GM18511 (cell line): ENCODE measurements around the gene LKAAEAR1.

ENCODE experiments used
- ATAC-seq: cut with Tn5 transposase; IDR thresholded peaks from one replicate; pipeline ENCODE4 v1.9.1; 2021; ENCODE audit warnings: mild to moderate bottlenecking, moderate library complexity; ENCODE audit not compliant: unreplicated experiment

LKAAEAR1 gene

DNA sequence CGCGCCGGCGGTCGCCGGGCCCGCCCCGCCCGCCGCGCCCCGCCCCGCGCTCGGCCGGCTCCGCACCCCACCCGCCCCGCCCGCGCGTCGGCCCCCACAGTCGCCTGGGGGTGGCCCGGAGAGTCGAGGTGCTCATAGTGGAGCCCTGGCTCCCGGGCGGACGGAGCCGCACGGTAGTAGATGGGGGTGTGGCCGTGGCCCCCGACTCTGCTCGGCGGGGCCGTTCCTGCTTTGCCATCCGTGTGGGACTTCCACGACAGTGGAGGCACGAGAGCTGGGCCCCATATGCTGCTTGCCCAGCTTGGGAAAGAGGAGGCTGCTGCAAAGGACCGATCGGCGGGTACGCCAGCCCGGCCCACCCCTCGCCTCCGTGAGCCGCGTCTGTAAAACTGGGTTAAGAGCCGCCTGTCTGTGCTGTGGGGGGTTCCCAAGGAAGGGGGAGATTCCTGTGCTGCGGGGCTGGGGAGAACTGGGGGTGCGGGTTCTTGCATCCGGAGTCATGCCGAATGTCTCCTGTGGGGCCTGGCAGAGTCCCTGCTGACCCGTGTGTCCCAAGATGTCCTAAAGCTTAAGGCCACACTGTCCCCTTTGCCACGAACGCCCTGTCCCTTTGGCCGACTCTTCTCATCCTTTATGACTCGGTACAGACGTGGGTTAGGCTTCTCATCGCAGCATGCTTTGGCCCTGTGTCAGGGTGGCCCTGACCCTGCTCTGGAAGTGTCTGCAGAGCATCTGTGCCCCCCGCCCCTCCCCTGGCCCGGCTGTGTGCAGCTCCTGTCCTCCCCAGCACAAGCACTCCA, 4.0 kb downstream of the LKAAEAR1 start, which contains the start of gene OPRL1:
TSS of gene OPRL1 (plus strand) at position 70 of the 800 bp plus-strand sequence. CDS start 12,639 bp downstream, outside the sequence.
- no peak for ATAC-seq

DNA sequence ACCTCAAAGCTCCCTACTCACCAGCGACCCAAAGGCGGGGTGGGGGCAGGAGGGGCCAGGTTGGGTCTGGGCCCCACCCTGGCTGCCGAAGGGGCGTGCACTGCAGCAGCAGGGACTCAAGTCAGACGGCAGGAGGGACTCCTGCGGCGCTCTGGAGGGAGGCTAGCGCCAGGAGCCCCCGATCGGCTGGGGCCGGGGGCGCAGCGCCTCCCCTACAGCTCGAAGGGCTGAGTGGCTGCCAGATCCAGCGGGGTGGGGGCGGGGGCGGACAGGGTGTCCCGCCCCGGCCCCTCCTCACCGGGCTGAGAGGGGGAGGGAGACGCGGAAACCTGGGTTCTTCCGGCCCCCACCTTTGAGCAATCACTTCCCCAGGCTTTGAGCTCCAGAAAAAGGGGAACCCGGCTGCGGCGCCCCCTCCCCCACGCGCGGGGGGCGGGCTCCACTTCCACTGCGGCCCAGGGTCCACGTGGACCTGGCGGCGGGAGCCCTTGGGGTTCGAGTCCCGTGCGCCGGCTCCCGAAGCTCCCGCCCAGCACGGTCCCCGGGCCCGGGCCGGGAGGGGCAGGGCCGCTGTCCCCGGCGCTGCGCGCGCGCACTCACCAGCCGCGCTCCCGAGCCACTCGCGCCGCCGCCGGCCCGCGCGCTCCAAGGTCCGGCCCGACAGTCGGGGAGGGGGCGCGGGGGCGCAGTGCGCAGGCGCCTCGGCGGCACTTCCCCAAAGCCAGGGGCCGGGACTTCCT, 4.8 kb downstream of the LKAAEAR1 start, which contains the start of gene RGS19:
TSS of gene RGS19 (minus strand) at position 246 of the 740 bp plus-strand sequence. CDS start 2,632 bp downstream, outside the sequence.
- ATAC-seq, result peak; percentile 34

DNA sequence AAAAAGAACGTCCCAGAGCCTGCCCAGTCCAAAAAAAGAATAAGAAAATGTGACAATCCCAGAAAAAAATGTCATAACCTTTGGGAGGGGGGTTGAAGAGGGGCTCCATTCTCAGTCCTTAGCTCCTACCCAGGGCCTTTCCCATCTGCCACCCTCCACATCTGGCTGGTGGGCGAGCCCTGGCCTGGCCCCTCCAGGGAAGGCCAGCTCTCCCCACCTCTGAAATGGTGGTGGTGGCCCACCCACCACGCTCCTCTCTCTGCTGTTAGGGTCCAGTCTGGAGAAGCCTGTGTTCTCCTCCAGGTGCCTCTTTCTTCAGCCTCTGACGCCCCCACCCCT, 5.3 kb downstream of the LKAAEAR1 start:
- ATAC-seq, result no peak

DNA sequence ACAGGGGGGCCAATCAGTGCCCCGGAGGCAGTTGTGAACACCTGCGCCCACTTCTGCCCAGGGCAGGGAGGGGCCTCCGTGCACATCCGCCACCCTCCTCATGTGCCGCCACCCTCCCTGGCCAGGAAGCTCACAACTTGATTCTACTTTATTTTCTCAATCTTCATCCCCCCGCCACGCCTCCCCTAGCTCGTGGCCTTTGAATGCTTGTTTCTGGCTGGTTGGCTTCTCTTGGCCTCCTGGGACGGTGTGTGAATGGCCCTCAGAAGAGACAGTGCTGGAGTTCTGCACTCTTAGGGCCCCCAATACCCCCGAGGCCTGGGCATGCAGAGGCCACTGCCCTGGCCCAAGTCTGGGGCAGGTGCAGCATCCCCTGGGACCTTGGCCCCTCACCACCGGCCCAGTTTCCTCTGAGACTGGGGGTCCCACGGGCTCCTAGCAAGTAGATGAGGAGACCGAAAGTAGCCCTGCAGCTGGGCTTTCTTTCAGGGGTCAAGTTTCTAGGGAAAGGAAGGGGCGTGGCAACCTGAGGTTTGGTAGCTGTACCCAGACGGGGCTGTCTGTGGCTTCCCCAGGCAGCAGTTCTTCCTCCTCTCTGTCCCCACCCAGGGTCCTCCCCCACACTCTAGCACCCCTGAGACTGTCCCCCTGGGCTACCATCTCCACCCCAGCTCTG, 6.2 kb downstream of the LKAAEAR1 start:
- peak; percentile 46 for ATAC-seq

DNA sequence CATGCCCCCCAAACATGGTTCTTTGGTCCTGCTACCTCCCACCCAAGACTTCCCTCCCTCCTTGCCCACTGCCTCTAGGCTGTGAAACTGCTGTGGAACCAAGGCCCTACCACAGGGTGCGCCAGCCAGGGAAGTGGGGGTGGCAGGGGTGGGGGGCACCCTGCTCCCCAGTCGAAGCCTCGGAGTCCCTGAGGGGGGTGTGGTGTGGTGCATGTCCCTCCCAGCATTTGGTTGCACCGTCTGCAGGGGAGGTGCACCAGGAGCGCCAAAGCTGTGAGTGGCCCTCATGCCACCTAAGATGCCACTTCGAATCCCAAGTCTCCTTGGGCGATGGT, 6.7 kb downstream of the LKAAEAR1 start:
- peak; percentile 1 for ATAC-seq

DNA sequence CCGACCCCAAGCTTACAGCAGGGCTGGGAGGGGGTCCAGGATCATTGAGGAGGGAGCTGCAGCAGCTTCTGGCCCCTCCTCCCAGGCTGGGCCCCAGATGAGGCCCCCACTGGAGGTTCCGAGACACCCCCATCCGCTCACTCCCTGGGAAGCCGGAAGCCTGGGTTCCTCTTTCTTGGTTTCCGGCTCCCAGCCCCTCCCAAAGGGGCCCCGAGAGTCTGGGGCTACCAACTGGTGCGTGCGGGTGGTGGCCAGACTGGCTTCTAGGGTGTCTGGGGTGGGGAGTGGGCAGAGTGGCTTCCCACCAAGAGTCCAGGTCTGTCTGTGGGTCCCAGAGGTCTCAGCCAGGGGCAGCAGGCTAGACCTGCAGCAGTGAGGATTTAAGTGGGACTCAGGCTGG, 7.1 kb downstream of the LKAAEAR1 start:
- ATAC-seq, result peak; percentile 26

DNA sequence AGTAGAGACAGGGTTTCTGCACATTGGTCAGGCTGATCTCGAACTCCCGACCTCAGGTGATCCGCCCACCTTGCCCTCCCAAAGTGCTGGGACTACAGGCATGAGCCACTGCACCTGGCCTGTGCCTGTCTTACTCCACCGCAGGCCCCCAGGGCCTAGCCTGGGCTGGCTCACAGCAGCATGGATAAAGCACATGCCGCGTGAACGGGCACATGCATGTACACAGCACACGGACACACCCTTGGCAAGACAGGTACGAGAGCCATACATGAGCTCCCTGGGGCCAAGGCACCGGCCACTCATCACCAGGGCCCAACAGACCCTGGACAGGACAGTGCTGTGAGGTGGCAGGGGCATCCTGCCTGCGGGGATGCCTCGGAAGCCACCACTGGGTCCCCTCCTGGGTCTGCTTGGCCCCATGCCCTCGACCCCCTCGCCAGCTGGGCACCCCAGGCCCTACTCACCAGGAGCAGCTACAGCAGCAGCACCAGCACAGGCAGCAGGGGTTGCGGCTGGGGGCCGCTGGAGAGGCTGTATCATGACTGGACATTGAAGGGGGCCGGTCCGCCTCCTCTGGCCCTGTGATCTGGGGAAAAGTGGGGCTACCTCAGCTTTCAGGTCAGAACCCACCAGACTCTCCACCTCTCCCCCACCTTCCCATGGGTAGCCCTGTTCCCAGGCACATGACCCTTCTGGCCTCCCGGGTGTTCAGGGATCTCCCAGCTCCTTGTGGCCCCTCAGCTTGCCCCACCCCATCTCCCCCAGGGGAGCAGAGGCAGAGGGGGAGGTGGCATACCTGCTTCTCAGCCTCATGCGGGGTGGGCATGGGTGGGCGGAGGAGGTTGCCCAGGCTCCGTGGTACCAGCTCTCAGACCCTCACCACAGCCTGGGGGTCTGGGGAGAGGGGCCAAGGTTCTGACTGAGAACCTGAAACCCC, 7.9 kb downstream of the LKAAEAR1 start:
- no peak for ATAC-seq

DNA sequence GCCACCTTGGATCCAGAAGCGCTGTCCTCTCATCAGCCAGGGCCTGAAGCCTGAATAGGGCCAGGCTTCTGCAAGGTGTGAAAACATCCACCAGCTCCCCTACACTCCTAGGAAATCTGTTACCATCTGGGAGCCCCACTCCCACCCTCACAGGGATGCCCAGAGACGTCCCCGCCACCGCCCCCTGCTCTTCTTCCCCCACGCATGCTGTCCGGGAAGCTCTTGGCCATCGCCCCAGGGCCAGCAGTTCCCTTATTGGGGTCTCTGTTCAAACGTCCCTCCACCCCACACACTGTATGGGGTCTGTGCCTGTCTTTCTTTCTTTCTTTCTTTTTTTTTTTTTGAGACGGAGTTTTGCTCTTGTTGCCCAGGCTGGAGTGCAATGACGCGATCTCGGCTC, 8.6 kb downstream of the LKAAEAR1 start:
- no peak for ATAC-seq

DNA sequence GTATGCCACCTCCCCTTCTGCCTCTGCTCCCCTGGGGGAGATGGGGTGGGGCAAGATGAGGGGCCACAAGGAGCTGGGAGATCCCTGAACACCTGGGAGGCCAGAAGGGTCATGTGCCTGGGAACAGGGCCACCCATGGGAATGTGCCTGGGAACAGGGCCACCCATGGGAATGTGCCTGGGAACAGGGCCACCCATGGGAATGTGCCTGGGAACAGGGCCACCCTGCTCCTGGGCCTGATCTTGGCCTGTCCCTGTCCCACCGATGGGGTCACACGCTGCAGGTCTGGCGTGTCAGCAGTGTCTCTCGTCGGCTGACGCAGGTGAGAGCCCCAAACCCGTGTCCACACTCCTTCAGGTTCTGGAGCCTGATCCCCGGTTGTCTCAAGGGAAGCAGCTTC, 9.2 kb downstream of the LKAAEAR1 start:
- ATAC-seq, result no peak

DNA sequence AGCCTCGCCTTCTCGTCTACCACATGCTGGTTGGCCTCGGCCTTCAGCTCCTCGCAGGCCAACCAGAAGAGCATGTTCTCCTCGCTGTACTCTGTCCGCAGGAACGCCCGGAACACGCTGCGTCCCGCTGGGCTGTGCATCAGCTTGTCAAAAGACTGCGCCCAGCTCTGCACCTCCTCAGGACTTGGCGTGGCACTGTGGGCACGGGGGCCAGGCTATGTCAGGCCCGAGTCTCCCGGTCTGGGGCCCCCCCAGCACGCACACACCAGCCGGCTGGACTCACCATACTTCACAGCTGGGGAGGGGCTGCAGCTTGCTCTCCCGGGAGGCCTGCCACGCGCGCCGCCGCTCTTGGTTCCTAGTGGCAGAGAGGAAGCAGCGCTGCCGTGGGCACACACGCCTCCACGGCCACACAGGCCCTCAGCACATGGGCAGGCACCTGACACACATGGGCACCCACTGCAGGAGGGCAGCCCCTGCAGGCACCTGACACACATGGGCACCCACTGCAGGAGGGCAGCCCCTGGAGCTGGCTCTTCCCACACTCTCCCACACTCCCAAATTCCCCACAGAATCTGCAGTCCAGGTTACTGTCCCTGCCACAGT, 9.9 kb downstream of the LKAAEAR1 start:
- no peak for ATAC-seq

DNA sequence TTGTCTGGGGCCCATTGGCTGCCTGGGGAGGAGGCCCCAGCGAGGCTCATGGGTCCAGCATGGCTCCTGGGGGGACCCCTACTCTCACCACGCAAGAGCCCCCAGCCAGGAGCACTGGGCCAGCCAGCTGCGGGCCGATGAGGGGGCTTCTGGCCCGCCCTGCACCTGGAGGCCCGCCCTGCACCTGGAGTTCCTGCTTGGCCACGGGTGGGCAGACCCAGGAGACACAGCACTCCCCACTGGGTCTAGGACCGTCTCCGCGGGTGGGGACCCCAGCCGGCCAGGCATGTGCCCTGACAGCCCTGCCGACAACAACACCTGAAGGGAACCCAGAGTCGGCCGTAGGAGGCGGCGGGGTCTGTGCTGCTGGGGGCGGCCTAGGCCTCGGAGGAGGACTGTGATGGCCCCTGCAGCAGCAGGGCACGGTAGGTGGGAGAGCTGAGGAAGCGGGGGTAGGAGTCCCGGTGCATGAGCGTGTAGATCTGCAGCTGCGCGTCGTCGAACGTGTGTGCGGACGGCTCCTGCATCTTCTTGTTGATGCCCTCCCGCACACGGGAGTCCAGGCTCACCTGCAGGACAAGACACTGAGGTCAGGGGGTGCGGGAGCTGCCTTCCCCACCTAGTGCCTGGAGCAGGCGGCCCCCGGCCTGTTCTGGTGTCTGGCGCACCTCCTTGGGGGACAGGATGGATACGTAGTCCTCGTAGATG, 10.6 kb downstream of the LKAAEAR1 start:
- no peak for ATAC-seq

DNA sequence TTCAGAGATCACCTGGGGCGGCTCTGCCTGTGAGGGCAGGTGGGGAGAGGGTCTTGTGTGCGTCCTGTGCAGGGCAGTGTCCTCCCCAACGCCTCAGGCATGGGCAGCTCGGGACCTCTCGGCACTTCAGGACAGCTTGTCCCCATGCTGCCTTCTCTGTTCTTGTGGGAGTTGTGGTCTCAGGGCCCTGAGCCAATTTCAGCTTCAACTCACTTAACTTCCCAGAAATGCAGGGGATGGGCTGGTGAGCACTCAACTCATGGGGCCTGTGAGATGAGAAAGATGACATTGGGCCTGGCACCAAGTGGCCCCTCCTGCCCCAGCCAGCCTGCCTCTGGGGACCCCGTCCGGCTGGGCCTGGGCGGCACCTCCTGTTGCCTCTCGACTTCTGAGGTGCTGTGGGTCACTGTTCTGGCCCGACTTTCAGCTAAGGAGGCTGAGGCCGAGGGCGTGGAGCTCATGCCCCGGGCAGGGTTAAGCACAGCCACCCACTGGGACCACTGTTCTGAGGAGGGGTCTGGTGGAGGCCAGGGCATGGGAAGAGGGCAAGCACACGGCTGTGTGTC, 11.6 kb downstream of the LKAAEAR1 start:
- no peak for ATAC-seq

DNA sequence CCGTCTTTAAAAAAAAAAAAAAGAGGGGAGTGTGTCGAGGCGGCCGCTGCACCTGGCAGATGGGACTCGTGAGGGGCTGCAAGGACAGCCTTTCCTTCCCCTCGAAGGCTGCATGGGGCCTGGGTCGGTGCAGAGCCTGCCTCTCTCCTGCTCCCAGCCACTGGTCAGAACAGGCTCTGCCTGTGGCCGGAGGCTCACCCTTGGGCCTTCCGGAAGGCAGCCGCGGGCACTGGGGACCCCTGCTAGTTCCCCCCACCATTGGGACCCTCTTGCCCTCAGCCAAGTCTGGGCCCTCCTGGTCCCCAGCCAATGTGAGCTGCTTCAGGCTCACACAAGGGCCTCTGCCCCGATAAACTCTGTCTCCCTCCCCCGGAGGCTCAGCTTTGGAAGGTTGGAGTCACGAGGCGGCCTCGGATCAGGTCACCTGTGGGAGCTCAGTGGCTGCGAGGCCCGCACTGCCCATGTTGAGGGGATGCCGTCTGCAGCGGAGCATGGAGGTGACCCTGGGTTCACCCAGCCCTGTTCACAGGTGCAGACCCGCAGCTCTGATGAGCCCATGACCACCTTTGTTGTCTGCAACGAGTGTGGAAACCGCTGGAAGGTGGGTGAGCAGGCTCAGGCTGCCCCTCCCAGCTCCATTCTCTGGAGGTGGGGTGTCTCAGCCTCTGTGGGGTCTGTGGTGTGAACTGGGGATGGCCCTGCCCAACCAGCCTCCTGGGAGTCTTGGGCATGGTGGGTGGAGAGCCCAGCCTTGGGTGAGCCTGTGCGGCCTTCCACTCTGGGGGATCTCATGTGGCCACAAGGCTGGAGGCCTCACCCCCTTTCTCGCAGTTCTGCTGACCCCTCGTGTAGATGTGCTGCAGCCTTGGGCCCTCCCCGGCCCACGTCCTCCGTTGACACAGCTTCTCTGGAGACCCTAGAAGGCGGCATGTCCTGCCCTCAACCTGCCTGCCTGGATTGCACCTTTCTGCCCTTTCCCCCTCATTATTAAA, 12.6 kb downstream of the LKAAEAR1 start:
- ATAC-seq, result no peak

DNA sequence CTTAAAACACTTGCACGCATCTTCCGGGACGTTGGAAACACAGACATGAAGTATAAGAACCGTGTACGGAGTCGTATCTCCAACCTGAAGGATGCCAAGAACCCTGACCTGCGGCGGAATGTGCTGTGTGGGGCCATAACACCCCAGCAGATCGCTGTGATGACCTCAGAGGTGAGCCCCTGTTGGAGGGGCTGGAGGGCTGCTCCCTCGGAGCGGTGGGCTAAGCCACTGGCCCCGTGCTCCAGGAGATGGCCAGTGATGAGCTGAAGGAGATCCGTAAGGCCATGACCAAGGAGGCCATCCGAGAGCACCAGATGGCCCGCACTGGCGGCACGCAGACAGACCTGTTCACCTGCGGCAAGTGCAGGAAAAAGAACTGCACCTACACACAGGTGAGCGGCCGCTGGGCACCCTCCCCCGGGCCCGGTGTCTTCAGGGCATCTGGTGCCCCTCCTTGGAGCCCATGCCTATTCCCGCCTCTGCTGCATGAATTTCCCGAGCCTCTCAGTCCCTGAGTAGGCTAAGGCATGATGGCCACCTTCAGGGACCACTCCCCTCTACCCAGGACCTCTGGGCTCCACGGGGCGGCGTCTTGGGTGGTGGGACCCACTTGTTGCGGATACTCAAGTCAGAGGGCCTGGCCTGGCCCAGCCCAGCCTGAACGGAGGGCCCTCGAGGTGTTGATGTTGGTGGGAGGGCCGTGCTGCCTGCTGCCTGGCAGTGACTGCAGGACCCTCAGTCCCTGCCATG, 13.8 kb downstream of the LKAAEAR1 start:
- no peak for ATAC-seq

DNA sequence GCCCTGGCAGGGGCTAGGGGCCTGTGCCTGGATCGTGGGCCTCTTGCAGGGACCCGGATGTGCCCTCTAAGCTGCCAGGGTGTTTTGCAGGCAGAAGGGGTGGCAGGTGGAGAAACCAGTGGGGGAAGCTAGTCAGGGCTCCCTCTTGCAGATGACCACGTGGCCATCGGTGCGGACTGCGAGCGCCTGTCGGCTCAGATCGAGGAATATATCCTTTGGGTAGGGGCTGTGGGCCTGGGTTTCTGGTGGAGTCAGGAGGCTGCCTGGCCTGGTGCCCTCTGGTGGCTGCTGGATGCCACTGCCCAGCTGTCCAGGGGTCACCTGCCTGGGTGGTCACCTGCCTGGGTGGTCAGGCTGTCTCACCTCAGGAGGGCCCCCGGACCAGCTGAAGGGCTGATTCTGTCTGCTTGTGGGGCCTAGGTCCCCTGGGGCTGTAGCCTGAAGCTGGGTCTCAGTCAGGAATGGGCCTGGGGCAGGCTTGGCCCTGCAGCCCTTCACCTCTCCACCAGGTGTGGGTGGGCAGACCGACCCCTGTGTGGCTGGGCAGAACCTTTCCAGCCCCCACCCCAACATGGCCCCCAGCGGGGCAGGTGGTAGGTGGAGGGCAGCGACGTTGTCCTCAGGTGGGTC, 14.5 kb downstream of the LKAAEAR1 start:
- no peak for ATAC-seq

DNA sequence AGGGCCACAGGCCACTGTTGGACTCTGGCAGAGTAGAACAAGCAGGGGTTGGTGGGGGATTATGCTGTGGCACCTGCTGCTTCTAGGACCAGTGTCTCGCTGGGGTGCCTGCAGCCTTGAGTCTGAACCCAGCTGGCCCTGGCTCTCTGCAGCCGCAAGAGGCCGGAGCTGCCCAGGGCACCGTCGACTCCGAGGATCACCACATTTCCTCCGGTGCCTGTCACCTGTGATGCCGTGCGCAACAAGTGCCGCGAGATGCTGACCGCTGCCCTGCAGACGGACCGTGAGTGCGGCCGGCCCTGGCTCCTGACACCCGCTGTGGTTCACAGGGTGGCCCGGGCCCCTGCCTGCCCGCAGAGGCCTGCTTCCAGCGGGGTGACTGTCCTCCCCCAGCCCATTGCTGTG, 15.0 kb downstream of the LKAAEAR1 start:
- no peak for ATAC-seq
